ENCODE results near the gene TRAPPC3.
A peak's percentile ranks its signal among the peaks of the same experiment; 100 is the strongest.

TRAPPC3 gene

DNA sequence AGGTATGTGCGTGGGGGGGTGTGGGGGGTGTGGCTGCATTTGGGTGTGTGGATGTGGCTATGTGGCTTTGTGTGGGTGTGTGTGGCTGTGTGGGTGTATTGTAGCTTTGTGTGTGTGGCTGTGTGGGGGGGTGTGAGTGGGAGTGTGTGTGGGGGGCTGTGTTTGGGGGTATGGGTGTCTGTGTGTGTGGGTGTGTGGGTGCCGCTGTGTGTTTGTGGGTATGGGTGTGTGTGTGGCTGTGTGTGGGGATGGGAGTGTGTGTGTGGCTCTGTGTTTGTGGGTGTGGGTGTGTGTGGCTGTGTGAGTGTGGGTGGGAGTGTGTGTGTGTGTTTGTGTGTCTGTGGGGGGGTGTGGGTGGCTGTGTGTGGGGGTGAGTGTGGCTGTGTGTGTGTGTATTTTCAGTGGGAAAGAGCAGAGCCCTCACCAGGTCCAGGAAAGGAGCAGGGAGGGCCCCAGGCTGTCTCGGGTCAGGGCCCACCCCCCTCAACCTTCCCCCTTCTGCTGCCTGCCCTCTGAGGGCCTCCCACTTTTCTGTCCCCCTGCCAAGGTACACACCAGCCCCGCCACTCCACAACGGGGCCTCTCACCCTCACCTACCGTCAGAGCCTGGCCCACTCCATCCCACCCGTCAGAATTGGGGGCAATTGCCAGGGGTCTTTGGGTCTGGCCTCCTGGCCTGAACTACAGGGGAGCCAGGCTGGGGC is 22.3 kb downstream of the TRAPPC3 start:
- DNase-seq (ENCODE audit: low read depth, low spot score): no peak

DNA sequence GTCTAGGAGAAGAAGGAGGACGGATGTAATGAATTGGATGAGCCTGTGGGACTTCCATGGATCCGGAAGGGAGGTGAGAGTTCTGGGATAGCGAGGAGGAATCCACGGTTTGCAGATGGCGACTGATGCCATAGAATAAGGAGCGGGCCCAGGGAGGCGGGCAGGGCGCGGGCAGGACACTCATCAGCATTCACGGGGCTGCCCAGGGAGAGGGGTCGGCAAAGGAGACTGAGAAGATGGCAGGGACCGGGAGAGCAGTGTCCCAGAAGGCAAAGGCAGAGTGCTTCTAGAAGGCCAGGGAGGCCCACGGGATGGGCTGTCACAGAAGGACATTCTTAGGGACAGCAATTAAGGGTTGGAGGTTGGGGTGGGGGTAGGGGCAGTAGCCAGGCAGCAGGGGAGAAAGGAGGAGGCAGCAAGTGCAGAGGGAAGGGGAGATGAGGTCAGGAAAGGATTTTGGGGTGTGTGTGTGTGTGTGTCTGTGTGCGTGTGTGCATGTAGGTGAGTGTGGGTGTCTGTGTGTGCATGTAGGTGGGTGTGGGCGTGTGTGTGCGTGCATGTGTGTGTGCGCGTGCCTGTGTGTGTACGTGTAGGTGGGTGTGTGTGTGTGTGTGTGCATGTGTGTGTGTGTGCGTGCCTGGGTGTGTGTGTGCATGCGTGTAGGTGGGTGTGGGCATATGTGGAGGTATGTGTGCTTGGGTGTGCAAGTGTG is 23.1 kb downstream of the TRAPPC3 start:
- no peak for DNase-seq (ENCODE audit: low read depth, low spot score)

DNA sequence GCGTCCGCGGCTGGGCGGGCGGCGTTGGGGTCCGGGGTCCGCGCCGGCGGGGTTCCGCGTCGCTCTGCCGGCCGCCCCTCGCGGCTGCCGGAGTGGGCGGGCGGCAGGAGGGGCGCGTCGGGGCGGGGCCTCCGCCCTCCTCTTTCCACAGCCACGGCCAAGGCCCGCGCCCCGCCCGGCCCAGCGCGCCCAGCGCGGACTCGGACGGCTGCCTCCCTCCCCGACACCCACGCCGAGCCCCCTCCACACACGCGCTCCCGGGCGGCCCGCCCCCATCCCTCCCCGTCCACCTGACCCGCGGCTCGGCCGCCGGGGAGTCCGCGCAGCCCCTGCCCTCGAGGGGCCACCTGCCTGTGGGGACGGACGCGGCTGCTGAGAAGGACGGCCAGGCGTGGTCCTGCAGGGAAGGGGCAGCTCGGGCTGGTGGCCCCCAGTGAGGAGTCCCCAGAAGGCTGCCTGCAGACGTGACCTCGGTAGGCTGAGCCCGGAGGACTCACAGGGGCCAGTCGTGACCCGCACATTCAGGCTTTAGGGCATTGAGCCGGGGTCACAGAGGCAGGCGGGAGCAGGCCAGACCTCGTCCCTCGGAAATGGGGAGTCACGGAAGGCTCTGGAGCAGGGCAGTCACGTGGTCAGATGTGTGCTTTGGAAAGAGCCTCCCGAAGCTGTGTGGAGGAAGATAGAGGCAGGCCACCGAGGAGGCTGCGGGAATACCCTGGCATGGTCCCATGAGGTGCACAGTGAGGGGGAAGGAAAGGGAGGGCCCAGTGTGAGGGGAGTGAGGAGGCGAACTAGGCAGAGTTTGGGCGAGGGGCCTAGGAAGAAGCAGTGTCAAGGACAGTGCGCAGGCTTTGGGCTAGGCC is 23.9 kb downstream of the TRAPPC3 start, which contains the start of gene COL8A2:
TSS of gene COL8A2 (minus strand) at position 94 of the 863 bp plus-strand sequence. CDS start 24,980 bp downstream, outside the sequence.
- no peak for DNase-seq (ENCODE audit: low read depth, low spot score)

DNA sequence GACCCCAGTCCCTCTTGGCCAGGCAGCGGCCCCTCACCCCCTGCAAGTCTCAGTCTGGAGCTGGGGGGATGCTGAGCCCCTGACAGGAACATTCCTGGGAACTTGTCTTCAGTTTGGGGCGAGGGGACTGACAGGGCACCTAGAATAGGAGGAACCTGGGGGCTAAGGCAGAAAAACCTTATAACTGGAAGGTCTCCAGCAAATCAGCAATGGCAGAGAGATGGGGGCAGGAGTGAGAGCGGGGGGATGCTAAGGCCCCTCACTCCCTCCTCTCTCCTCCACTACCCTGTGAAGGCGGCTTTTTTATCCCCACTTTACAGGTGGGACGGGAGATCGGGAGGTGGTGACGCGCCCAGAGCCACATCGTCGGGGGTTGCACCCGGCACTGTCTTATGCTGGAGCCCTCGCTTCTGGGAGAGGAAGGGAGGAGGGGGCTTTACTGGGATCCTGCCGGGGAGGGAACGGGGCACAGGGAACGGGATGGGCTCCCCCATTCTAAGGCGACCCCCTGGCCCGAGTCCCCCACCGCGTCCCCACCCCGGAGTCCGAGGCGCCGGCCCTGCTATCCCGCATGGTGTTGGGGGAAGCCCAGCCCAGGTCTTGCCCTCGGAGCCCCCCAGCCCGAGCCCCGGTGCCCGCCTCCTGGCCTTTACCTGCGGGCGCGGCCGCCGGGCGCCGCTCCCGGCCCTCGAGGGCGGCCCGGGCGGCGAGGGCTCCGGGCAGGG is 24.7 kb downstream of the TRAPPC3 start:
- no peak for DNase-seq (ENCODE audit: low read depth, low spot score)

DNA sequence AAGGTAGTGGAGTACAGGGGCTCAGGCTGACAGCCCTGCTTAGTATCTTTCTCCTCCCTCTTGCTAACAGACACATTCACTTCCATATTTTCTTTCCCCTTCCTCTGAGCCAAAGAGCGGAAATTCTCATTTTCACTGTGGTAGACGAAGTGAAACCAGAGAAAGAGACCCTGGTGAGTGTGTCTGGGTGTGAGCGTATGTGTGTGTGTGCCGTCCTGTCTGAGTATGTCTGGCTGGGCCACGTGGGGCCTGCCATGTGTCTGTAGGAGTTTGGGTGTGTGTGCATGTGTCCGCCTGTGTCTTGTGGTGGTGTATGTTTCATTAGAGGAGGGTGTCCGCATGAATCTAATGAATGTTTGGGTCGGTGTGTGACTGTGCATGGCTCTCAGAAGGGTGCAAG is 25.9 kb downstream of the TRAPPC3 start:
- DNase-seq (ENCODE audit: low read depth, low spot score): no peak

- no peak for DNase-seq (ENCODE audit: low read depth, low spot score)
These were observed 26.9 kb downstream of the TRAPPC3 start for GRCh38 chr1:36122062-36123030.

DNA sequence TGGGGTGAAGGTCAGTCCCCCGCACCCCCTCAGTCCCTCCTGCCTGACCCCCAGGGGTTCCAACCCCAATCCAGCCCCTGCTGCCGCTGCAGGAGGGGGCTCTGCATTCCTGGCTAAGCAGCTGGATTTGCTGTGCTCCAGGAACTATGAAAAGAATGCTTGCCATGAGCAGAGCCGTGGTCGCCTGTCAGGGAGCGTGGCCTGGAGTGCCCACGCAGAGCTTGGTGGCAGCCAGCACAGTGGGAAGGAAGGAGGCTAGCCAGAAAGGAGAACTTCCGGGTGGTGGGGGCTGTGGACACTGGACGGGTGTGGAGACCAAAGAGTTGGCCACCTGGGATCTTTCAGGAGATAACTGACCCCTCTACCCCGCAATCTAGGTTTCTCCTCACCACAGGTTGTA is 29.8 kb downstream of the TRAPPC3 start:
- DNase-seq (ENCODE audit: low read depth, low spot score): no peak

DNA sequence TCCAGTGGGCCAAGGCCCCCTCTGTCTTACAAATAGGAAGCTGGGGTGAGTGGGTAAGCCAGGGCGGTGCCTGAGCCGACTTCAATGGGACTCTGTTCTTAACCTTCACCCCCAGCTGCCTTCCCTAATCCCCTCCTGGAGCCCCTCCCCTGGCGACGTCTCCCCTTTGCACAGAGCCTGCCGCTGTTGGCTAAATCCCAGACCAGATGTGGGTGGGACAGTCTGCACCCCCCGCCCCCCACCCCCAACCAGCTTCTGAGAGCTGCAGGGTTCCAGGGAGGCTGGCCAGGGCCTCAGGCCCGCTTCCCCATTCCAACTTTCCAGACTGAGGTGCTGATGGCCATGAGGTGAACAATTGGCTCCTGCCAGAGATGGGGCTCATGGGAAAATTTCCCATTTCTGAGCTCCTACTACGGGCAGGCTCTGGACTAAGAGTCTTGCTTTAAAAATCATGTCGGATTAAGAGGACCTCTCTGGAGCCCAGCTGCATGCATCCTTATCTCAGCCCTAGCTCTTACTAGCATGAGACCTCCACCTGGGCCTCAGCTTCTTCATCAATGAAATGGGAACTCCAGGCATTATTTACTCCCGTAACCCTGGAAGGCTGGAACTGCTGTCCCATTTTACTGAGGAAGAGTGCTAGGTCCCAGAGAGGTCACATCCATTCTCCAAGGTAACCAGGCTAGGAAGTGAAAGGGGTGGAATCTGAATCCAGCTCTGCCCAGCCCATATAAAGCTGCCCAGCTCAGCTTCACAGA is 30.7 kb downstream of the TRAPPC3 start:
- no peak for DNase-seq (ENCODE audit: low read depth, low spot score)

GRCh38 chr1:36116901-36117300 is 32.4 kb downstream of the TRAPPC3 start:
- no peak for DNase-seq (ENCODE audit: low read depth, low spot score)

DNA sequence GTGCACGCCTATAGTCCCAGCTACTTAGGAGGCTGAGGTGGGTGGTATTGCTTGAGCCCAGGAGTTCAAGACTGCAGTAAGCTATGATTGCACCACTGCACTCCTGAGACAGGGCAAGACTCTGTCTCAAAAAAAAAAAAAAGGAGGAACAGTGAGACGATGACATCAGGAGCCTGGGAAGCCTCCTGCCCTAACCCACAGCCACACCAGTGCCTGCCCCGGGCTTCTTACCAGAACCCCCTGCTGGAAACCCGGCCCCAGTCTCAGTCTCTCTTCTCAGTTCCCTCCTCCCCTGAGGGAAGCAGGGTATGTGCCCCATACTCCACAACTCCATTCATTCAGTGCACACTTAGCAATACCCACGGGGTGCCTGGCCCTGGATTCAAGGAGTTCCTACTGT is 33.4 kb downstream of the TRAPPC3 start:
- DNase-seq (ENCODE audit: low read depth, low spot score): no peak

DNA sequence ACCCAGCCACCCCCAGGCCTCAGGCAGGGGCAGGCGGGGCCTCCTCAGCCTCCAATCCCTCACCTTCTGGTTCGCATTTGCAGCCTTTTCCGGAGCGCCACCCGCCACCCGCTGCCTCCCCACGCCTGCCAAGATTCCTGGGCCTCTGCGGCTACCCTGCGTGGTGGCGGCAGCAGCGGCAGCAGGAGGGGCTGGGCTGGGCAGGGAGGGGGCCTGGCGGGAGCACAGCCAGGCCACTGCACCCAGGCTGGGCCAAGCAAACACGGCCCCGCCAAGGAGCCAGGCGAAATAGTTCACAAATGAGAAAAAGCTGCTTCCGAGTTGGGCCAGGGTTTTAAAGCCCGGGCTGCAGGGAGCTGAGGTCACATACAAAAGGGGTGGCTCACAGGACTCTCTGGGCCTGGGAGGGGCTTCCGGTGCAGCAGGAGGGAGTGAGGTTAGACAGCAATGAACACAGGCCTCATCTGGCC is 34.1 kb downstream of the TRAPPC3 start:
- DNase-seq (ENCODE audit: low read depth, low spot score): peak; percentile 47

DNA sequence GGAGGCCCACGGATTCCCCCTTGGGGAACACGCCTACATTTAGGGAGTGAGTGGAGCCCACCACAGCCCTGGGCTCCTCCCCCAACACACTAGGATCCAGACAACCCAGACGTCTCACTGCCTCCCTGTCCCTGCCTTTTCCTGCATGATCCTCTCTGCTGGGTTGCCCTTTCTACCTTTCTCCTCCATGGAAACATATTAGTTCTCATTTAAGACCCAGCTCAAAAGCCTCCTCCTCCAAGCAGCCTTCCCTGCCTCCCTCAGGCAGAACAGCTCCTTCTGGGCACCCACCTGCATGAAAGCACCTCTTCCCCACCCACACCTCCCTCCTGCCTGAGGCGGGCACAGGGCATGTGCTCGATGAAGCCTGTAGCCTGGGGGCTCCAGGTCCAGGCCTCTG is 34.9 kb downstream of the TRAPPC3 start:
- DNase-seq (ENCODE audit: low read depth, low spot score): no peak

GRCh38 chr1:36112823-36113222 is 36.5 kb downstream of the TRAPPC3 start:
- no peak for DNase-seq (ENCODE audit: low read depth, low spot score)

GRCh38 chr1:36111151-36111550 is 38.1 kb downstream of the TRAPPC3 start:
- DNase-seq (ENCODE audit: low read depth, low spot score): no peak

DNA sequence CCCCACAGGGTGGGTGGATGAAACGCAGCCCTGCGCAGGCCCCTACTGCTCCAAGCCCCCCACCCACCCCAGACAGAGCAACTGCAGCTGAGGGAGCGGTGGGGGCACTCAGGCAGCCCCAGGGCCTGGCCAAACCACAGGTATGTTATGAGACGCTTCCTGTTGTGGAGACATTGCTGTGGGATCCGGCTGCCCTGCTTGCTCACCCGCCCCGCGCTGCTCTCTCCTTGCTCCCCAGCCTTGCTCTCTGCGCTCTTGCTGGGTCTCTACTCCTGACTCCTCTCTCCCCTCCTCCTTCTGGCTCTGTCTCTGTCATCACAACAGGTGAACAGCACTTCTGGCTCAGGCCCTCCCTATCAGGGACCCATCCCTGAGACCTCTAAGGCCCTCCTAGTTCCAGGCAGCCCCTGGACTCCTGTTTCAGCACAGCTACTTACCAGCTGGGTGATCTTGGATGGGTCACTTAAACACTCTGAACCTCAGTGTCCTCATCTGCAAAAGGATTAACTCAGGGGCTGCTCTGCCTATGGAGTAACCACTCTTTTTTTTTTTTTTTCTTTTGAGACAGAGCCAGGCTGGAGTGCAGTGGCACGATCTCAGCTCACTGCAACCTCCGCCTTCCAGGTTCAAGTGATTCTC is 40.1 kb downstream of the TRAPPC3 start:
- DNase-seq (ENCODE audit: low read depth, low spot score): no peak

DNA sequence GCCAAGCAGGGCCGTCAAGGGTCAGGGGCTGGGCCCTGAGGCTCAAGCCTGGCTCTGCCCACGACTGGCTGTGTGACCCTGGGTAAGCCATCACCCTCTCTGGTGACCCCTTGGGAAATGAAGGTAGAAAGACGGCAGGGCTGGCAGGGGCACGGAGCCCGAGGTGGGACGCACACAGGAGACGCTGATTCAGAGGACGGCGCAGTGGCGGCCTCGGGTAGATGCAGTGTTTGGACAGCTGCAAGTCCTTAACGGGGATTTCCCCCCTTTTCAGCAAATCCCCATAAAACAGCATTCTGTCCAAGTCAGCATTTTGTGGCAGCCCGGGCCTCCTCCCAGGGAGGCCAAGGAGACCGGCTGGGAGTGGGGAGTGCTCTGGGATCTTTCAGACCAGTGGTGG is 41.0 kb downstream of the TRAPPC3 start:
- no peak for DNase-seq (ENCODE audit: low read depth, low spot score)

GRCh38 chr1:36107394-36107793 is 41.9 kb downstream of the TRAPPC3 start:
- no peak for DNase-seq (ENCODE audit: low read depth, low spot score)

- no peak for DNase-seq (ENCODE audit: low read depth, low spot score)
These were observed 43.0 kb downstream of the TRAPPC3 start for GRCh38 chr1:36106269-36106668.

GRCh38 chr1:36101546-36101945 is 47.7 kb downstream of the TRAPPC3 start:
- no peak for DNase-seq (ENCODE audit: low read depth, low spot score)
